Stimulated activated naive CD8-positive, alpha-beta T cell treated with anti-CD3 and anti-CD28 coated beads, Interleukin-15, Interleukin-2, amounts not matched to agents 100 U/mL and 50 U/mL, for 24 hours (primary cell): ENCODE measurements around the gene ACTC1.

Experiments used
- ATAC-seq: fragments of 150-1000 bp; cut with Tn5 transposase; one replicate; pipeline ENCODE4 v1.10.0; 2021
- DNase-seq: peaks from one replicate; pipeline ENCODE4 v3.0.0; 2021

ACTC1 gene

DNA sequence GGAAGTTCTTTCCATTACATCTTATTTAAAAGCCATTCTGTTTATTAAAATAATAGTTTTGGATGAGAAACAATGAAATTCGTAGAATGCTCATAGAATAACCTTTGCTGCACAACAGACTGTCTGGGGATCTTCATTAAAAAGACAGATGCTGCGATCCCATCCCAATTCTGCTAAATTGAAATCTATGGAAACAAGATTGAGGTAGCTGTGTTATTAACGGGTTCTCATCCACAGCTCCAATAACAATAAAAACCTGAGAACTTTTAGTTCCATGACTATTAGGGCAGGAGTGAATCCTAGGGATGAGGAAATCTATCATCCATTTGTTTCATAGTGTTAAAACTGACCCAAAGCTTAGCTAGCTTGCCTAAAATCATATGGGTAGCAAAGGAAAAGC is 38.1 kb downstream of the ACTC1 start:
- ATAC-seq, result no peak
- DNase-seq, result no peak

DNA sequence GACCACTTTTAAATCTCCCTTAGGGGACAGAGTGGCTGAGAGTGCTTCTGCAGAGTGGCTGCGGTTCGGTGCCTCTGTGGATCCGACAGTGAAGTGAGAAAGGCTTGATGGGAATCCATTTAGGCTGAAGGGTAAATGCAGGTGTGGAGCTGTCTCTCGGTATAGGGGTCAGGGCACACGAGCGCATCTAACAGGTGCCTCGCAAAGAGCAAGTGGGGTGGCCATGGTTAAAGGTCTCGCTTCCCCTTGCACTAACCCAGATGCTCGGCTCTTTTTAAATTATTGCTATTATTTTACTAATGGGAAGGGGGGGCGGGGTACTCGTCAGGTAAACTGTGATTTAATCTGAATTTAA is 40.0 kb downstream of the ACTC1 start:
- DNase-seq, result no peak
- no peak for ATAC-seq

DNA sequence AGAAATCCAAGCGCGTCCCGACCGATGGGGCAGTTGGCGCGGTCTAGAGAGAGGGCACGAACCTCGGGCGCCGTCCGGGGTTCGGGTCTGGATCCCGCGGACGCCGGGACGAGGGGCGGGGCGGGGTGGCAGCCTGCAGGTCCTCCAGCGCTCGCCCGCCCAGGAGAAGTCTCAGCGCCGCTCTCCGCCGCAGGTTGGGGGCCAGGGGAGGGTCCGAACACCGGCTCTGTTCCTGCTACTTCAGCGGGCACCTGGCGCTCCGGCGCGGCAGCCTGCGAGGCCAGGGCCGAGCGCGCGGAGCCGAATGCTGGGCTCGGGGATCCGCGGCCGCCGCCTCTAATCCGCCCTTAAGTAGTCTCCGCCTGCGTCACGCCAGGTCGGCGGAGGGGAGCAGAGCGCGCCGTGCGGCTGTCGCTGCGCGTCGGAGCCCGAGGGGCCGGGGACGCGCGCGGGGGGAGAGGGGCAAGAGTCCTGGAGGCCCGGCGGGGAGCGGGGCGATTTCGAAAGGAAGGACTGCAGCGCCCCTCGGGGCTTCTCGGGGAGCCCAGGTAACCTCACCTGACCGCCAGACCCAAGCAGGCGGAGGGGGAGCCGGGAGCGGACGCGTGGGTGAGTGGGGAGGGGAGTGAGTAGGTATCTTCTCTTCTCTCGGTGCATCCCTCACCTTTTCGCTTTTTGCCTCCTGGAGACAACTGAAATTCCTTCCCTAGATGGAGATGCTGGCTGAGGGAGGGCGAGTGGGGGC is 40.5 kb downstream of the ACTC1 start, which contains the start of gene GJD2:
Gene GJD2, minus strand, starts transcription at position 325 of the 745 bp plus-strand sequence. CDS start 510 bp downstream, outside the sequence.
- ATAC-seq, result no peak
- no peak for DNase-seq

DNA sequence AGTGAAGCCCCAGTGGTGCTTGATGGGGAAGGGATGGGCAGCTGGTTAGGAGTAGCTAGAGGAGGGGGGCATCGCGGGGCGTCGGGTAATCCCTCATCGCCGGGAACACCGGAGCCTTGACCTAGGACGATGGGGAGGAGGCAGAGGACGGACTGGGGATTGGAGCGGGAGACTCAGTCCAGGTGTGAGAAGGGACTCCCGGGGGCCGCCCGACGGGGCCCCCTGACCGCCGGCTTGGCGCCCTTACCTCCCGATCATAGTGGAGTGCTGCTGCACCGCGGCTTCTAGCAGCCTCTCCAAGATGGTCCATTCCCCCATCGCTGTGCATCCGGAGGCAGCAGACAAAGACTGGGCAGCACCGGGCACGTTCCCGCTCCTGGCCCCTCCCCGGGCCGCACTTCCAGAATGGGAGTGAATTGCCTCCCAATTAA is 41.2 kb downstream of the ACTC1 start:
- ATAC-seq, result no peak
- DNase-seq, result no peak

DNA sequence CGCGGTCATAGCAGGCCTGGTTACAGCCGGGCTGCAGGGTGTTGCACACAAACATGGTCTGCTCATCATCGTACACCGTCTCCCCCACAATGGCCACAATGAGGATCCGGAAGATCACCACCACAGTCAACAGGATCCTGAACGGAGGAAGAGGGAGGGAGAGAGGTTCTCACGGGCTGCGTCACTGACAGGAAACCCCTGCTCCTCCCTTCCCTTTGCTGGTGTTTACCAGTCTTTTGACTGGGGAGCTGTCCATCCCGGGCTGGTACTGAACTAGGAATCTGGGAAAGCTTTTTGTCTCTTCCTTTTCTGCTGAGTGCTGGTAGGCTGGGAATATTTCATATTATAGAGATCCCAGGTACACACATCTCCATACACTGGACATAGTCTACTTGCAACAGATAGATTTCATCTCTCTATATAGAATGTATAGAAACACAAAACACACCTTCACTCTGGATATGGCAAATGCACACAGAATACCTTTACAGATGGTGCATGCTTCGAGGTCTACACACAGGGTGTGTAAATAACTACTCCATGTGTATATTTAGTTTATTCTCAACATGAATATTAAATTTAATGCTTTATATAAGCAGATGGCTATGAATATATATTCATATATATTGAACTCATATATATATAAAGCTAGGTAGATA is 42.0 kb downstream of the ACTC1 start:
- ATAC-seq, result no peak
- DNase-seq, result no peak

DNA sequence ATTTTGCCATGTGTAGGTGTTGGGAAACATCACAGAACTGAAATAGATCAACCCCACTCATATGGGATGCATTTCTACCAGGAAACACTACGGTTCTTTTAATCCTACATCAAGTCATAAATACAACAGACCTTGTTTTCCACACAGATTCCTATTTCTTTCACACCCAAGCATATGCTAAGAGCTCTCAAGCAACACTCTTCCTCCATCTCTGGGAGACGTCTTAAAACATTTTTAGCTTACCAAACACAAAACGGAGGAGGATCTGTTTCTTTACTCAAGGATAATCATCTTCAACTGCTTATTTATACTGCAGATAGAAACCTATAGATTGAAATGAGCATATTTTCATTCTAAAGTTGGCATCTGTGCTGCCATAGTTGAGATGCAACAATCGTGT is 45.7 kb downstream of the ACTC1 start:
- ATAC-seq, result no peak
- no peak for DNase-seq
